HAP-1 (cell line): ENCODE data around the gene TNFSF15.

Experiments
- DNase-seq, 2 experiments: peaks; one replicate each; pipeline ENCODE4 v3.0.0-alpha.2; 2016 to 2020; ENCODE audit warnings: low spot score in 2 of 2
- H3K27me3 ChIP-seq: fragments of 250-450 bp; sonication (Bioruptor Pico); 2 replicates; pipeline ENCODE4 v1.5.1; 2020; ENCODE audit warnings: low read depth, mild to moderate bottlenecking, moderate library complexity
- H3K36me3 ChIP-seq: fragments of 250-450 bp; sonication (Bioruptor Pico); replicated peaks from 2 replicates; pipeline ENCODE4 v1.5.1; 2020; ENCODE audit warnings: mild to moderate bottlenecking
- H3K4me1 ChIP-seq: fragments of 250-450 bp; sonication (Bioruptor Pico); 2 replicates; pipeline ENCODE4 v1.5.1; 2020; ENCODE audit warnings: mild to moderate bottlenecking
- H3K4me3 ChIP-seq: fragments of 250-450 bp; sonication (Bioruptor Pico); 2 replicates; pipeline ENCODE4 v1.5.1; 2020; ENCODE audit warnings: mild to moderate bottlenecking, moderate library complexity
- H3K9me3 ChIP-seq: fragments of 250-450 bp; sonication (Bioruptor Pico); 2 replicates; pipeline ENCODE4 v1.5.1; 2020; ENCODE audit warnings: mild to moderate bottlenecking, moderate library complexity
- in situ Hi-C: fragments of 300-500 bp; cut with MboI; formaldehyde crosslinking; loops from 3 replicates; pipeline ENCODE4 v1.14.3; 2020; ENCODE audit warnings: low sequenced_read_pairs, inconsistent platforms, mixed read lengths

Gene TNFSF15

GRCh38 chr9:114836769-114837168 is 30.9 kb upstream of the TNFSF15 start:
- DNase-seq, result no peak
- no peaks in the 10 kb centered on the region for H3K4me1 ChIP-seq
- H3K9me3 ChIP-seq, result no peaks in the 10 kb centered on the region
- in situ Hi-C loops, result no loop called here
- no peaks in the 10 kb centered on the region for H3K36me3 ChIP-seq
- H3K27me3 ChIP-seq, result no peaks in the 10 kb centered on the region
- no peak overlapping the region for H3K4me3 ChIP-seq

GRCh38 chr9:114834386-114834785 is 28.5 kb upstream of the TNFSF15 start:
- H3K27me3 ChIP-seq, result no peaks in the 10 kb centered on the region
- H3K36me3 ChIP-seq, result no peaks in the 10 kb centered on the region
- no peak overlapping the region for H3K4me3 ChIP-seq
- DNase-seq, result no peak
- H3K4me1 ChIP-seq, result no peaks in the 10 kb centered on the region
- H3K9me3 ChIP-seq, result no peaks in the 10 kb centered on the region
- in situ Hi-C loops, result no loop called here

GRCh38 chr9:114830546-114830945 is 24.7 kb upstream of the TNFSF15 start:
- Histone ChIP-seq H3K4me1 (no peaks in the 10 kb centered on the region), H3K9me3 (no peaks in the 10 kb centered on the region), H3K4me3 (no peak overlapping the region), H3K36me3 (no peaks in the 10 kb centered on the region), H3K27me3 (no peaks in the 10 kb centered on the region)
- in situ Hi-C loops, result no loop called here
- DNase-seq, result no peak

GRCh38 chr9:114829574-114830440 is 24.0 kb upstream of the TNFSF15 start:
- no peaks in the 10 kb centered on the region for H3K4me1 ChIP-seq
- no peaks in the 10 kb centered on the region for H3K9me3 ChIP-seq
- in situ Hi-C loops, result no loop called here
- no peak for DNase-seq
- H3K36me3 ChIP-seq, result no peaks in the 10 kb centered on the region
- no peaks in the 10 kb centered on the region for H3K27me3 ChIP-seq
- H3K4me3 ChIP-seq, result no peak overlapping the region

GRCh38 chr9:114828303-114828650 is 22.4 kb upstream of the TNFSF15 start:
- Histone ChIP-seq H3K9me3 (no peaks in the 10 kb centered on the region), H3K27me3 (no peaks in the 10 kb centered on the region), H3K36me3 (no peaks in the 10 kb centered on the region), H3K4me3 (no peak overlapping the region), H3K4me1 (no peaks in the 10 kb centered on the region)
- in situ Hi-C loops, result no loop called here
- DNase-seq, result no peak

DNA sequence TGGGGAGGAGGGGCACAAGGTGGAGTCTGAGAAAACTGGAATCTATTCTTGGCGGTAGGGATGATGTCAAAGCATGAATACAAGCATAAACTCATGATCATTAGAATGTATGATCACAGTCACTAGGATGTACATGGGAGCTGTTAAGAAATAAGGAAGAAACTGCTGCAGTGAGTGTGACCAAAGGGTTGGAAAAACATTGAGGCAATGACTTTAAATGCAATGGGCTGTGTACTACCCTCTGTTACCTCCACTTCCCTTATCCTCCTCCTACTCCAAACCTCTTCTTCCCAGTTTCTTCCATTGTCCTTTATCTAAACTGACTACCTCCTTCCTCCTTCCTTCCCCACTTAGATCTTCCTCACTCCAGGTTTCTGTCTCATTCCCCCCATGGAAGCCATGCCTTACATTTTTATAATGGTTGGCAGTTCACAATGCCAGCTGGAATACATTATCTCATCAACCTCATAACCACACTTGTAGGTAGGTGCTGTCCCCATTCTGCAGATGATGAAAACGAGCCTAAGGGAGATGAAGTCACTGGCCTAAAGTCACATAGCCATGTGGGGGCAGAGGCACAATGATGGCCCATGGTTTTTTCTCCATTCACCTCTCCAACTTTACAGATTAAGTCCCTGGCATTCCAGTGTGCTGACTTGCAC is 21.9 kb upstream of the TNFSF15 start:
- no peak for DNase-seq
- H3K9me3 ChIP-seq, result no peaks in the 10 kb centered on the region
- no peaks in the 10 kb centered on the region for H3K4me1 ChIP-seq
- no peaks in the 10 kb centered on the region for H3K36me3 ChIP-seq
- no peaks in the 10 kb centered on the region for H3K27me3 ChIP-seq
- in situ Hi-C loops, result no loop called here
- H3K4me3 ChIP-seq, result no peak overlapping the region

GRCh38 chr9:114826431-114826830 is 20.6 kb upstream of the TNFSF15 start:
- H3K9me3 ChIP-seq, result no peaks in the 10 kb centered on the region
- H3K4me3 ChIP-seq, result no peak overlapping the region
- no peaks in the 10 kb centered on the region for H3K4me1 ChIP-seq
- in situ Hi-C loops, result no loop called here
- no peaks in the 10 kb centered on the region for H3K36me3 ChIP-seq
- no peaks in the 10 kb centered on the region for H3K27me3 ChIP-seq
- DNase-seq, result no peak

- Histone ChIP-seq H3K36me3 (no peaks in the 10 kb centered on the region), H3K4me3 (no peak overlapping the region), H3K27me3 (no peaks in the 10 kb centered on the region), H3K4me1 (no peaks in the 10 kb centered on the region), H3K9me3 (no peaks in the 10 kb centered on the region)
- DNase-seq, result no peak
- in situ Hi-C loops, result no loop called here
Observed at GRCh38 chr9:114825126-114825795, 19.4 kb upstream of the TNFSF15 start.

DNA sequence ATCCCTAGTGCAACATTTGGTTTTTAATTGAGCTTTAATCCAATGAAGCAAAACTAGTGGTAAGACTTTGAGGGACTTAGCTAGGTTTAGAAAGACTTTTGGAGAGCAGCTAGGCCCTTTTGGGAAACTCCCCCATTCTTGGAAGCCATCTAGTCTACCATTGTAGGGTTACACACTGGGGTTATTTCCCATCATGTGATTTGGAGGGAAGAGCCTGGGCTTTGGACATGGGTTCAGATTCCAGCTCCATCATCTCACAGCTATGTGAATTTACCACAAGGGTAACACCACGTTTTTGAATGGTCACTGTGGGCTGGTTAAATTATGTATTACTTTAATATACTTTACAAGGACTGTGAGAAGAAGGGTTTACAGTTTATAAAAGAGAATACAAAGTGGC is 18.3 kb upstream of the TNFSF15 start:
- Histone ChIP-seq H3K27me3 (no peaks in the 10 kb centered on the region), H3K4me1 (no peaks in the 10 kb centered on the region), H3K4me3 (no peak overlapping the region), H3K36me3 (no peaks in the 10 kb centered on the region), H3K9me3 (no peaks in the 10 kb centered on the region)
- in situ Hi-C loops, result no loop called here
- DNase-seq, result no peak

DNA sequence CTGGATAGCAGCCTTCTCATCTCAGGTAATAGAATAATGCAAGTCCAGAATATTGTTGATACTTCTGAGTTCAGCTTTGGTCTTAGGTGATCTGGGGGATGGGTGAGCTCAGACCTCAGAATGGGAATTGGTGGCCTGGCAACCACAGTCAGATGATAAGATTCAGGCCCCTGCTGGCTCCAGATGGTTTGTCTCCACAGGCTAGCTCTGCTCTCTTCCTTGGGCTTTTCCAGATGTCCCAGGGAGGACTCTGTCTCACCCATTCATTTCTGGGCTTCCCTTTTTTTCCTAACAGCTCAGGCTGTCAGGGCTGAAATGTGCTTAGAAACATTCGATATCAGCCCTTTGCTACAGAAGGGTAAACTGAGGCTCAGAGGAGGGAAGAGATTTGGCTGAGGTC is 17.6 kb upstream of the TNFSF15 start:
- Histone ChIP-seq H3K9me3 (no peaks in the 10 kb centered on the region), H3K36me3 (no peaks in the 10 kb centered on the region), H3K4me3 (no peak overlapping the region), H3K4me1 (no peaks in the 10 kb centered on the region), H3K27me3 (no peaks in the 10 kb centered on the region)
- in situ Hi-C loops, result no loop called here
- no peak for DNase-seq

GRCh38 chr9:114822708-114823107 is 16.9 kb upstream of the TNFSF15 start:
- in situ Hi-C loops, result no loop called here

DNA sequence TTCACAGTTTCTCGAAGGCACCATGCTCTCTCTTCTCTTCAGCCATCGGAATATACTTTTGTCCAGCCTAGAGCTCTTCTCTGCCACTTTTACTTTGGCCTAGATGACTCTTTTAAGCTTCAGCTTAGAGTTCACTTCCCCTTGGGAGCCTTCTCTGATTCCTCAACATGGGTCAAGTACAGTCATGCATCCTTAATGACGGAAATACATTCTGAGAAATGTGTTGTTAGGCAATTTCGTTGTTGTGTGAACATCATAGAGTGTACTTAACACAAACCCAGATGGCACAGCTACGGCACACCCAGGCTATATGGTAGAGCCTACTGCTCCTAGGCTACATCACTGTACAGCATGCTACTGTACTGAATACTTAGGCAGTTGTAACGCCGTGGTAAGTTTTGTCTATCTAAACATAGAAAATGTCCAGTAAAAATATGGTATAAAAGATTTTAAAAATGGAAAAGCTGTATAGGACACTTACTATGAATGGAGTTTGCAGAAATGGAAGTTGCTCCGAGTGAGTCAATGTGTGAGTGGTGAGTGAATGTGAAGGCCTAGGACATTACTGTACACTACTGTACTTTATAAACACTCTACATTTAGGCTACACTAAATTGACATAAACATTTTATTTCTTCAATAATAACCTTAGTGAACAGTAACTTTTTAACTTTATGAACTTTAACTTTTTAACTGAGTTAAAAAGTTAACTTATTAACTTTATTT is 15.1 kb upstream of the TNFSF15 start:
- no peak overlapping the region for H3K4me3 ChIP-seq
- no peak for DNase-seq
- in situ Hi-C loops, result no loop called here
- H3K4me1 ChIP-seq, result no peaks in the 10 kb centered on the region
- H3K9me3 ChIP-seq, result no peaks in the 10 kb centered on the region
- H3K27me3 ChIP-seq, result no peaks in the 10 kb centered on the region
- H3K36me3 ChIP-seq, result no peaks in the 10 kb centered on the region

More at GRCh38 chr9:114822708-114823107, 16.9 kb upstream of the TNFSF15 start:
- Histone ChIP-seq H3K9me3 (no peaks in the 10 kb centered on the region), H3K36me3 (no peaks in the 10 kb centered on the region), H3K4me3 (no peak overlapping the region), H3K27me3 (no peaks in the 10 kb centered on the region), H3K4me1 (no peaks in the 10 kb centered on the region)
- no peak for DNase-seq

DNA sequence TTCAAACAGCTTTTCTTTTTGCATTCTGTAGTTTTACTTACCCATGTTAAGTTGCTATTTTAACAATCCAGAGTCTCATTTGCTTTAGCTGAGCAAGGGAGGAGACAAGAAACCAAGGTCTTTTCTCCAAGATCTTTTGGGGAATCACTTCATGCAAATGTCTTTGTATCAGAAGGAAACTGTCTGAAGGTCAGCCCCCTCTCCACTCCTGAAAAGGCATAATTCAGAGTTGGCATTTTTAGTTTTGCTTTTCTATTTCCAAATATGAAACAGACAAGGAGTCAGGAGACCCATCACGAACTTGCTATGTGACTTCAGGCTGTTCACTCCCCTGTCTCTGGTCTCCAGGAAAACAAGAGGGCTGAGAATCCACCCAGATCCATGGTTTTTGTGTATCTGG is 12.3 kb upstream of the TNFSF15 start:
- DNase-seq, result no peak
- Histone ChIP-seq H3K4me1 (no peaks in the 10 kb centered on the region), H3K4me3 (no peak overlapping the region), H3K36me3 (no peaks in the 10 kb centered on the region), H3K9me3 (no peaks in the 10 kb centered on the region), H3K27me3 (no peaks in the 10 kb centered on the region)
- in situ Hi-C loops, result no loop called here
